BJ (cell line): ENCODE results near the gene ADGRV1. TPM values are rescaled to one million over a fixed set of nuclear protein-coding genes. Genes with fewer than 3 reads are reported as not detected.

Source experiments
- CTCF ChIA-PET: fragments of 350-600 bp; formaldehyde crosslinking; extraction: SDS; loops from one replicate; lab custom pipeline; 2021; ENCODE audit warnings: antibody characterized with exemption, inconsistent platforms; lab: Yijun Ruan, JAX
- POLR2A ChIA-PET: fragments of 300-600 bp; sonication (Branson Sonifier 250); formaldehyde crosslinking; extraction: SDS; loops from one replicate; lab custom pipeline; 2021; ENCODE audit warnings: antibody characterized with exemption; lab: Charles Lee
- DNase-seq: peaks from one replicate; pipeline ENCODE4 v3.0.0-alpha.2; 2011; ENCODE audit warnings: low read depth
- H3K27me3 ChIP-seq: 2 replicates; pipeline ENCODE4 v1.6.0; 2011; ENCODE audit warnings: low read length; ENCODE audit not compliant: control insufficient read depth, insufficient read depth
- H3K36me3 ChIP-seq: 2 replicates; pipeline ENCODE4 v1.5.1; 2011; ENCODE audit warnings: low read length; ENCODE audit not compliant: control insufficient read depth, insufficient read depth
- H3K4me3 ChIP-seq: 2 replicates; pipeline ENCODE4 v1.5.1; 2011; ENCODE audit warnings: low read depth, mild to moderate bottlenecking, control low read depth, low read length
- polyA plus RNA-seq: library from polyadenylated mRNA; depleted of rRNA; stranded (reverse); fragments of >200 nt; gene quantifications from 2 replicates; pipeline ENCODE4 v1.2.3, GENCODE V29; 2011
- TF ChIP-seq, protein P1 (sequence below): IDR thresholded peaks from 2 replicates; pipeline ENCODE4 v1.5.1; 2011; ENCODE audit warnings: low read depth, mild to moderate bottlenecking, control low read depth, inconsistent platforms, low read length, moderate library complexity; ENCODE audit not compliant: insufficient read depth

ADGRV1 gene
- polyA plus RNA-seq, 1 experiment: 0.15 TPM

DNA sequence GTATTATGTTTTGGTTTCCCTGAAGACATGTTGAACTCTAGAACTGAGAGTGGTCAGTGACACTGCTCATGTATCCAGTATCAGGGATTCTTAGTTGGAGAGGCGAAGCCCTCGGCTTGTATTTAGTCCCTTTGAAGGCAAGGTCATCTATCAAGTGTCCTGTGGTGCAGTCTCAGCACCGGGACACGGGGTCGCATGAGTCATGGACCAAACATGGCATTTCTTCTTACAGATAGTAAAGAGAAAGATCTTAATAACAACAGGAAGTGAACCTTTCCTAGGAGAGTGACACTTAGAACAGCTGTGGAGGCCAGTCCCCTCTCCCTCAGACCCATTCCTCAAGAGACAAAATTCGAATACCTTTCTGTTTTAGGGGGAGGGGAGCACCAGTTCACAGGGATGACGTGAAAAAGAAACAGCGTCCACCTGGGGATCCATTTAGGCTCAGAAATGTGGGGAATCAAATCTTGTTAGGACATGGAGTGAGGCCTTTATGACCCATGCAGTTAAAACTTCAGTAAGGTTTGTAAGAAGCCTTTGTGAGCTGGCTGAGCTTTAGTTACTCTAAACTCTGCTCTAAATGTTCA, 86.5 kb downstream of the ADGRV1 start:
- POLR2A ChIA-PET: no interaction called here

GRCh38 chr5:90650767-90651166, 92.2 kb downstream of the ADGRV1 start:
- POLR2A ChIA-PET: no interaction called here
- CTCF ChIA-PET: no interaction called here
- Histone ChIP-seq H3K4me3 (no peak overlapping the region), H3K36me3 (no peaks in the 10 kb centered on the region), H3K27me3 (no peaks in the 10 kb centered on the region)
- DNase-seq: no peak
- TF ChIP-seq, protein P1, sequence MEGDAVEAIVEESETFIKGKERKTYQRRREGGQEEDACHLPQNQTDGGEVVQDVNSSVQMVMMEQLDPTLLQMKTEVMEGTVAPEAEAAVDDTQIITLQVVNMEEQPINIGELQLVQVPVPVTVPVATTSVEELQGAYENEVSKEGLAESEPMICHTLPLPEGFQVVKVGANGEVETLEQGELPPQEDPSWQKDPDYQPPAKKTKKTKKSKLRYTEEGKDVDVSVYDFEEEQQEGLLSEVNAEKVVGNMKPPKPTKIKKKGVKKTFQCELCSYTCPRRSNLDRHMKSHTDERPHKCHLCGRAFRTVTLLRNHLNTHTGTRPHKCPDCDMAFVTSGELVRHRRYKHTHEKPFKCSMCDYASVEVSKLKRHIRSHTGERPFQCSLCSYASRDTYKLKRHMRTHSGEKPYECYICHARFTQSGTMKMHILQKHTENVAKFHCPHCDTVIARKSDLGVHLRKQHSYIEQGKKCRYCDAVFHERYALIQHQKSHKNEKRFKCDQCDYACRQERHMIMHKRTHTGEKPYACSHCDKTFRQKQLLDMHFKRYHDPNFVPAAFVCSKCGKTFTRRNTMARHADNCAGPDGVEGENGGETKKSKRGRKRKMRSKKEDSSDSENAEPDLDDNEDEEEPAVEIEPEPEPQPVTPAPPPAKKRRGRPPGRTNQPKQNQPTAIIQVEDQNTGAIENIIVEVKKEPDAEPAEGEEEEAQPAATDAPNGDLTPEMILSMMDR: no peak

More for the DNA sequence above, 86.5 kb downstream of the ADGRV1 start:
- Histone ChIP-seq H3K4me3 (no peak overlapping the region), H3K36me3 (no peaks in the 10 kb centered on the region), H3K27me3 (no peaks in the 10 kb centered on the region)
- DNase-seq: no peak
- TF ChIP-seq, protein P1: no peak
- CTCF ChIA-PET: no interaction called here

GRCh38 chr5:90654215-90654614, 95.6 kb downstream of the ADGRV1 start:
- ChIA-PET CTCF (no interaction called here), POLR2A (no interaction called here)
- no peaks in the 10 kb centered on the region for H3K36me3 ChIP-seq
- no peak for DNase-seq
- H3K4me3 ChIP-seq: no peak overlapping the region
- no peaks in the 10 kb centered on the region for H3K27me3 ChIP-seq
- TF ChIP-seq, protein P1: no peak

DNA sequence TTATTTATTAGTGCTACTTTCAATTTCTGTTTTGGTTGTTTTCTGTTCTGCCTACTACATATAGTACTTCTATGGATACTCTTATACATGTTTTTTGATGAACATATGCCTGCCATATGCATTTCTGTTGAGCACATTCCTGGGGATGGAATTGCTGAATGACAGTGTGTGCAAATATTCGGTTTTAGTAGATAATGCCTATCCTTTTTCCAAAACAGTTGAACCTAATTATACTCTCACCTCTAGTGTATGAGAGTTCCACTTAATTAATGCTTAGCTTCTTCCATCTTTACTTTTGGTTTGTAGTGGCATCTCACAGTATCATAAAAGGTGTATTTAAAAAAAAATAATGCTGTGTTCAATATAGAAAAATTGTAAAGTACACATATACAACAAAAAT, 96.8 kb downstream of the ADGRV1 start:
- Histone ChIP-seq H3K27me3 (no peaks in the 10 kb centered on the region), H3K4me3 (no peak overlapping the region), H3K36me3 (no peaks in the 10 kb centered on the region)
- TF ChIP-seq, protein P1: no peak
- DNase-seq: no peak
- POLR2A ChIA-PET: no interaction called here
- CTCF ChIA-PET: no interaction called here

DNA sequence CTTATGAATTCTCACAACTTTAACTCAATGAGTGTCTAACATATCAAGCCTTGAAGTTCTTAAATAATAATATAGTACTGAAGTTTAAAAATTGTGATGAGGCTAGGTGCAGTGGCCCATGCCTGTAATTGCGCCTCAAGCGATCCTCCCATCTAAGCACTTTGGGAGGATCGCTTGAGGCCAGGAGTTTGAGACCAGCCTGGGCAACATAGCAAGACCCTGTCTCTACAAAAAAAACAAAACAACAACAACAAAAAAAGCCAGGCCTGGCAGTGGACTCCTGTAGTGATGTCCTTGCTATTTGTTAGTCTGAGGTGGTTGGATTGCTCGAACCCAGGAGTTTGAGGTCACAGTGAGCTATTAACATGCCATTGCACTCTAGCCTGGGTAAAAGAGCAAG, 98.4 kb downstream of the ADGRV1 start:
- Histone ChIP-seq H3K4me3 (no peak overlapping the region), H3K27me3 (no peaks in the 10 kb centered on the region), H3K36me3 (no peaks in the 10 kb centered on the region)
- TF ChIP-seq, protein P1: no peak
- ChIA-PET POLR2A (no interaction called here), CTCF (no interaction called here)
- DNase-seq: no peak
